Smooth muscle cell (in vitro differentiated cells): Measurements from ENCODE around the gene SHC2. TPM values are rescaled to one million over a fixed set of nuclear protein-coding genes. Genes with fewer than 3 reads are reported as not detected.

ENCODE experiments used
- DNase-seq: peaks from one replicate; lab custom pipeline; 2025; ENCODE audit not compliant: unreplicated experiment; lab: John Stamatoyannopoulos, UW
- H2AFZ ChIP-seq: fragments of 200-600 bp; sonication (generic); 2 replicates; pipeline ENCODE4 v1.6.0; 2016; ENCODE audit warnings: antibody characterized with exemption, low read depth, mild to moderate bottlenecking
- H3F3A ChIP-seq: fragments of 200-600 bp; sonication (generic); 2 replicates; pipeline ENCODE4 v1.6.0; 2017; ENCODE audit warnings: antibody characterized with exemption, low read depth
- H3K27ac ChIP-seq: fragments of 200-600 bp; sonication (generic); 2 replicates; pipeline ENCODE4 v1.5.1; 2016; ENCODE audit warnings: low read depth, mild to moderate bottlenecking
- H3K27me3 ChIP-seq: fragments of 200-600 bp; sonication (generic); 2 replicates; pipeline ENCODE4 v1.6.1; 2016; ENCODE audit warnings: low read depth, mild to moderate bottlenecking
- H3K36me3 ChIP-seq: fragments of 200-600 bp; sonication (generic); 2 replicates; pipeline ENCODE4 v1.5.1; 2016; ENCODE audit warnings: low read depth
- H3K4me1 ChIP-seq: fragments of 200-600 bp; sonication (generic); 2 replicates; pipeline ENCODE4 v1.5.1; 2016; ENCODE audit warnings: low read depth
- H3K4me2 ChIP-seq: fragments of 200-600 bp; sonication (generic); 2 replicates; pipeline ENCODE4 v1.6.0; 2016; ENCODE audit warnings: mild to moderate bottlenecking
- H3K4me3 ChIP-seq: fragments of 200-600 bp; sonication (generic); 2 replicates; pipeline ENCODE4 v1.5.1; 2016; ENCODE audit warnings: mild to moderate bottlenecking
- H3K79me2 ChIP-seq: fragments of 200-600 bp; sonication (generic); 2 replicates; pipeline ENCODE4 v1.6.0; 2016; ENCODE audit warnings: low read depth, mild to moderate bottlenecking
- H3K9ac ChIP-seq: fragments of 200-600 bp; sonication (generic); 2 replicates; pipeline ENCODE4 v1.6.0; 2016; ENCODE audit warnings: low read depth
- H3K9me3 ChIP-seq: fragments of 200-600 bp; sonication (generic); replicated peaks from 2 replicates; pipeline ENCODE4 v1.5.1; 2016; ENCODE audit warnings: low read depth
- H4K20me1 ChIP-seq: fragments of 200-600 bp; sonication (generic); 2 replicates; pipeline ENCODE4 v1.6.0; 2016; ENCODE audit warnings: low read depth
- WGBS: methylation state at CpG from one replicate; pipeline ENCODE4 v1.1.7; 2016; ENCODE audit warnings: low lambda C conversion rate; 5-methylcytosine and 5-hydroxymethylcytosine counted together
- polyA plus RNA-seq: library from polyadenylated mRNA; unstranded; fragments of >200 nt; fragmentation: Nextera tagmentation; extraction: Ambion mirVana; gene quantifications from 2 replicates; pipeline ENCODE4 v1.2.1, GENCODE V29; 2016
- total RNA-seq: library from RNA; depleted of rRNA; stranded (reverse); fragments of >200 nt; gene quantifications from 2 replicates; pipeline ENCODE4 v1.2.3, GENCODE V29; 2014
- TF ChIP-seq, protein P1 (sequence below): fragments of 200-600 bp; sonication (generic); IDR thresholded peaks from 2 replicates; pipeline ENCODE4 v1.5.1; 2017; ENCODE audit warnings: borderline replicate concordance, mild to moderate bottlenecking, antibody characterized with exemption; ENCODE audit not compliant: insufficient read depth, poor library complexity, severe bottlenecking

SHC2 gene
- total and polyA plus RNA-seq, 2 experiments from 2014 or later: 15.6 to 29.3 TPM

DNA sequence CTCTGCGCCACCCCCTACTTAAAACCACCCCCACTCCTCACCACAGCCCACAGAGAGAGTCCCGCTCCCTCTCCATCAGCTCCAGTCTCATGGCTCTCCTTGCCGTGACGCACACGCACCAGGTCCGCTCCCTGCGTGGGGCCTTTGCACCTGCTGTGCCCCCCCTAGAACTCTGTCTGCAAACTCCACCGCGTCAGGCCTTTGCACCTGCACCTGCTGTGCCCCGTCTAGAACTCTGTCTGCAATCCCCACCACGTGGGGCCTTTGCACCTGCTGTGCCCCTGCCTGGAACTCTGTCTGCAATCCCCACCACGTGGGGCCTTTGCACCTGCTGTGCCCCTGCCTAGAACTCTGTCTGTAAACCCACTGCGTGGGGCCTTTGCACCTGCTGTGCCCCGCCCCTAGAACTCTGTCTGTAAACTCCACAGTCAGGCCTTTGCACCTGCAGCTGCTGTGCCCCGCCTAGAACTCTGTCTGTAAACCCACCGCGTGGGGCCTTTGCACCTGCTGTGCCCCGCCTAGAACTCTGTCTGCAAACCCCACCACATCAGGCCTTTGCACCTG, 4.2 kb downstream of the SHC2 start:
- Histone ChIP-seq H3K4me3 (no peak overlapping the region), H3K36me3 (no peaks in the 10 kb centered on the region), H4K20me1 (peaks cover 13% of the 10 kb centered on the region), H3K4me1 (no peaks in the 10 kb centered on the region), H3K27ac (no peak overlapping the region), H3K27me3 (no peaks in the 10 kb centered on the region), H3K9ac (no peak overlapping the region), H3K79me2 (peaks cover 7% of the 10 kb centered on the region), H2AFZ (no peak overlapping the region), H3F3A (no peaks in the 10 kb centered on the region), H3K9me3 (no peaks in the 10 kb centered on the region), H3K4me2 (no peak overlapping the region)
- DNase-seq: no peak
- WGBS: 90% methylated on average over 17 of the region's 18 CpGs
- TF ChIP-seq, protein P1, sequence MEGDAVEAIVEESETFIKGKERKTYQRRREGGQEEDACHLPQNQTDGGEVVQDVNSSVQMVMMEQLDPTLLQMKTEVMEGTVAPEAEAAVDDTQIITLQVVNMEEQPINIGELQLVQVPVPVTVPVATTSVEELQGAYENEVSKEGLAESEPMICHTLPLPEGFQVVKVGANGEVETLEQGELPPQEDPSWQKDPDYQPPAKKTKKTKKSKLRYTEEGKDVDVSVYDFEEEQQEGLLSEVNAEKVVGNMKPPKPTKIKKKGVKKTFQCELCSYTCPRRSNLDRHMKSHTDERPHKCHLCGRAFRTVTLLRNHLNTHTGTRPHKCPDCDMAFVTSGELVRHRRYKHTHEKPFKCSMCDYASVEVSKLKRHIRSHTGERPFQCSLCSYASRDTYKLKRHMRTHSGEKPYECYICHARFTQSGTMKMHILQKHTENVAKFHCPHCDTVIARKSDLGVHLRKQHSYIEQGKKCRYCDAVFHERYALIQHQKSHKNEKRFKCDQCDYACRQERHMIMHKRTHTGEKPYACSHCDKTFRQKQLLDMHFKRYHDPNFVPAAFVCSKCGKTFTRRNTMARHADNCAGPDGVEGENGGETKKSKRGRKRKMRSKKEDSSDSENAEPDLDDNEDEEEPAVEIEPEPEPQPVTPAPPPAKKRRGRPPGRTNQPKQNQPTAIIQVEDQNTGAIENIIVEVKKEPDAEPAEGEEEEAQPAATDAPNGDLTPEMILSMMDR: no peak

DNA sequence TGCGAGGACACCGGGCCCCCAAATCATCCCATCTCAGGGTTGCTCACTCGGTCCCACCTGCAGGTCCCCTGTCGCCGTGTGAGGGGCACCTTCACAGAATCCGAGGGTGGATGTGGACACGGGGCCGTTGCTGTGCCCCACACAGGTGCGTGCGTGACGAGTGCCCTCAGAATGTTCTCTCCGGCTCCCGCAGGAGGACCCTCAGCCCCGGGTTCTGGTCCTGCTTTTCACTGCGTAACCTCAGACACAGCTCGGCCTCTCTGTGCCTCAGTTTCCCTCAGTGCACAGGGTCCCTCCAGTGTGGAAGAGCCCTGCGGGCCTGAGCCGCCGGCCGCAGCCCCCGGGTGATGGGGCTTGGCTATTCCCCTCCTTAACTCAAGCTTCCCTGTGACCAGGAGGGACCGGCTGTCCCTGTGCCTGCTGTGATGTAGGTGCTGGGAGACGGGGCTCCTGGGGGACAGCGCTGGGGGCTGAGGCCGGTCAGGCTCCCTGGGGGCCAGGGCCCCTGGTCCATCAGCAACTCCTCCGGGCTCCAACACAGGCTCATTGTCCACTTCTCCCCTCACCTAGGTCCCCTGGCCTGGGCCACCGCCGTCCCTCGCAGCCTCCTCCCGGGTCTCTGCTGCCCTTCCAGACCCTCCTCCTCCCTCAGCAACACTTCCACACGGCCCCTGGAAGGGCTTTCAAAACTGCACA, 4.8 kb downstream of the SHC2 start:
- TF ChIP-seq, protein P1: no peak
- H3K9me3 ChIP-seq: no peaks in the 10 kb centered on the region
- H4K20me1 ChIP-seq: peaks cover 13% of the 10 kb centered on the region
- no peak overlapping the region for H2AFZ ChIP-seq
- H3F3A ChIP-seq: peaks cover 4% of the 10 kb centered on the region
- no peak overlapping the region for H3K9ac ChIP-seq
- no peak overlapping the region for H3K4me3 ChIP-seq
- 96% methylated on average over 25 of the region's 31 CpGs for WGBS
- H3K36me3 ChIP-seq: no peaks in the 10 kb centered on the region
- no peak overlapping the region for H3K4me2 ChIP-seq
- H3K27me3 ChIP-seq: no peaks in the 10 kb centered on the region
- H3K4me1 ChIP-seq: no peaks in the 10 kb centered on the region
- no peak for DNase-seq
- peaks cover 7% of the 10 kb centered on the region for H3K79me2 ChIP-seq
- no peak overlapping the region for H3K27ac ChIP-seq

DNA sequence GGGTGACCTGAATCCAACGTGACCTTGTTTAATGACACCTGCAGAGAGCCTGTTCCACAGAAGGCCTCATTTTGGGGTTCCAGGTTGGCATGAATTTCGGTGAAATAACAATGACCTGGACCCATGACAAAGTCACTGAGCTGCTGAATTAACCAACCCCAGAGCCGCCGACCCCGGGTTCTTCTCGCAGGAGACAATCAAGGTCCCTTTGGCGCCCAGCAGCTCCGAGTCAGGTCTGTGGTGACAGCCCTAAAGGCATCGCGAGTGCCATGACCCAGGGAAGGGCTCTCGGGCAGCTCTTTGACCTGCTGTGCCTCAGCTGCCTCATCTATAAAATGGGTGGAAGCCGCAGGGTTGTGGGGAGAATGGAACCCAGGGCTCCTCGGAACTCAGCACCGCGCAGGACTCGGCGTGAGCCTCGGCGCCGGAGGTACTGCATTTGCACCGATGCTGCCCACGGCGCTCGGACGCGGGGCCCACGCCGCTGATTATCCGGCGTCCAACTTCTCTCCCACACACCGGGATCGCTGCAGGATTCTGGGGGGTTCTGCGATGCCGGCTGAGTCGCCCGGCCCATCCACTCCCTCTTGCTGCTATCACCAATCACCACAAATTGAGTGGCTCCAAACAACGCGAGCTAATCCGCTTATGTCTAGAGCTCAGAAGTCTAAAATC, 5.7 kb downstream of the SHC2 start:
- H3K9me3 ChIP-seq: no peaks in the 10 kb centered on the region
- TF ChIP-seq, protein P1: no peak

More for the DNA sequence above, 5.7 kb downstream of the SHC2 start:
- Histone ChIP-seq H2AFZ (no peak overlapping the region), H3K4me3 (no peak overlapping the region), H3K79me2 (peaks cover 7% of the 10 kb centered on the region), H3K4me1 (no peaks in the 10 kb centered on the region), H3K27ac (no peak overlapping the region), H3K4me2 (no peak overlapping the region), H3K36me3 (no peaks in the 10 kb centered on the region), H4K20me1 (peaks cover 13% of the 10 kb centered on the region), H3K9ac (no peak overlapping the region), H3K27me3 (no peaks in the 10 kb centered on the region), H3F3A (peaks cover 7% of the 10 kb centered on the region)
- DNase-seq: no peak
- WGBS: 98% methylated on average over 32 of the region's 39 CpGs
